Activated effector memory CD4-positive, alpha-beta T cell treated with anti-CD3 and anti-CD28 coated beads, Interleukin-2, amount 50 U/mL, for 16 hours (primary cell): ENCODE measurements around the gene ZFPM1.

Experiments
- DNase-seq: peaks from one replicate; pipeline ENCODE4 v3.0.0-alpha.2; 2020

Gene ZFPM1

DNA sequence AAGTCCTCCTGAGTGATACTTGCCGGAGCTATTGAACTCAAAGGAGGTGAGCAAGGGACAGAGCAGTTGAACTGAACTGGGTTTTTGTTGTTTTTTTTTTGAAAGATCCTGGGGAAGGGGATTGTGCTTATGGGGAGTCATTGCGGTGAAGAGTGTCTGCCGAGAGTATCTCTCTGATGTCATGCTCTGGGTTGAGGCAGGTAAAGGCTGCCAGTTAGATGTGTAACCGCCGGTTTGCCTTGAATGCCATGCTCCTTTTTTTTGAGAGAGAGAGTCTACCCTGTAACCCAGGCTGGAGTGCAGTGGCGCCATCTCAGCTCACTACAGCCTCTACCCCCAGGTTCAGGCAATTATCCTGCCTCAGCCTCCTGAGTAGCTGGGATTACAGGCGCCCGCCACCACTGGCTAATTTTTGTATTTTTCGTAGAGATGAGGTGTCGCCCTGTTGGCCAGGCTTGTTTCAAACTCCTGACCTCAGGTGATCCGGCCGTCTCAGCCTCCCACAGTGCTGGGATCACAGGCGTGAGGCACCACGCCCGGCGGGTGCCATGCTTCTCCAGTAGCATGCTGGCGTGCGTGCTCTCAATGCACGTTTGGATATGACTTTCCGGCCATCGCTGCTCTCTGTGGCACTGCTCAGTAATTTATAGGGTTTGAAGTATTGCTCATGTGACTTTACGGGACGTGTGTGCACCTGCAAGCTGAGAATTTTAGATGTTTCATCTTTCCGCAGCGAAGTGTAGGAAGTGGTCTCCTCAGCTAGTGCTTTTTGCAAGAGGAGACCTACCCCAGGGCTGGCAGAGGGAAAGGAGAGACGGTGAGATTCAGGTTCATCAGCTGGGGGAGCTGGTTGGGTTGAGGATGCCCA, 125.6 kb downstream of the ZFPM1 start:
- no peak for DNase-seq

DNA sequence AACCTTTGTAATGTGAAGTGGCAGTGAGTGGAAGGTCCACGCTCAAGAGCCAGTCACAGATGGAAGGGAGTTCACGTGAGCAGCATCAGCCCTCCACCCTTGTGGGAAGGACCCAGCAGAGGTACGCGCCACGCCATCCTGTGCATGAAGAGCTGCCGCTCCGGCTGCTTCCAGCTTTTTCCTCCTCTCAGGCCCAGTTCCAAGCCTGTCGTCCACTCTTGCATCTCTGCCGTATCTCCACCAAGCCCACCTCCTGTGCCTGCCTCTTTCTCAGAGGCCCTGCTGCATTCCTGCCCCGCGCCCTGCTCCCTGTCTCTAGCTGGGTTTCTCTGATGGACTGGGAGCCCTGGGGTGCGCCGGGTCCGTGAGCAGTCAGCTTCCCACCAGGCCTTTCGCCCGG, 127.3 kb downstream of the ZFPM1 start:
- no peak for DNase-seq

DNA sequence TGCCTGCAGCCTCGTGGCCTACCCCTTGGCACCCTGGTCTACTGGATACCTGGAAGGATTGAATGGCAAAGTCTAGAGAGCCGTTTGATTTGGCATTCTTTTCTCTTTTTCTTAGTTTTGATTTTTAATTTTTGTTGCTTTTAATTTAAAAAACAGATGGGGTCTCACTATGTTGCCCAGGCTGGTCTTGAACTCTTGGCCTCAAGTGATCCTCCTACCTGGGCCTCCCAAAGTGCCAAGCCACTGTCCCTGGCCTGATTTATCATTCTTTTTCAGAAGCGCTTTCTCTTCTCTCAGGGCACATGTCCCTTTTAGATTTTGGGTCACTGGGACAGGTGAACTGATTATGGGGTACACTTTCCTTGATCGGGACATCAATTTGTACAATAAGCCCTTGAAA, 128.0 kb downstream of the ZFPM1 start:
- no peak for DNase-seq

DNA sequence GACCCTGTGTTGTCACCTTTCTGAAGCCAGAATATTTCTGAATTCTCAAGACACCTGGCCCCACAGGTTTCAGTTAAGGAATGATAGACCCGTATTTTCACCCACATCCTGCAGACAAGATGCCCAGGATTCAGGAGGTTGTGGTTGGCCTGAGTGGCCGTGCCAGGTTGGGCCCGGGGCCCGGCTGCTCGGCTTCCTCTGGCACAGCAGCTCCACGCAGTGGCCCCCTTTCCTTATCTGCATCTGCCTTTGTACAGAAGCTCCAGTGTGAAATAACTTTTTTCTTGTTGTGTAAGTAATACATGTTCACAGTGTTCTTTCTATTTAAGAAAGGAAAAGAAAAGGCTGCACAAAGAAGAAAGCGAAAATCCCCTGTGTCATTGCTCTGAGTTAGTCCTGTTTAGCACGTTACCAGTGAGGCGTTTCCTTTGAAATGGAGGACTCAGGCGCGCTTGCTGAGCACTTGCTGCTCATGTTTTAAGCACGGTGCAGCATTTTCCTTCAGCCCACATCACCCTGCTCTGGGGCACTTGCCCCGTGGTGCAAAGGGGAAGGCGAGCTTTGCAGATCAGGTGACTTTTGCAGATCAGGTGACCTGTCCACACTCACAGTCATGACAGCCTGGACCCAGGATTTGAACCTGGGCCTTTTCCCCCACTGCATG, 130.0 kb downstream of the ZFPM1 start:
- DNase-seq: no peak

DNA sequence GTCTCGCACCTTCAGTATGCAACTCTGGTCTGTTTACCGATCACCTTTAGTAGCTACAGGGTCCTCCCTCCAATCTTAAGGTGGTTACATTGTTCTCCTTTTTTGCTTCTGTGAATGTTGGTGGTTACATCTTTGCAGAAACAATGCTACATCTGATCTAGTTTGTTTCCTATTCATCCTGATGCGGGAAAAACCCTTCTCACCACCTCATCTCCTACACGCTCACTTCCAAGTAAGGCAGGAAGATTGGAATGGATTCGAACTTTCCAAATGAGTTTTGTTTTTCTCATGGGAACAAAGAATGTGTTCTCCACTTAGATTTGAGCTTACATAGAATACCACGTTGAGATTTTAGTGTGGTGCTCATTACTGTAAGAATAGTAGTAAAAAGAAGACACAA, 131.6 kb downstream of the ZFPM1 start:
- no peak for DNase-seq

GRCh38 chr16:88585269-88585668, 132.2 kb downstream of the ZFPM1 start:
- no peak for DNase-seq

GRCh38 chr16:88585927-88586581, 133.0 kb downstream of the ZFPM1 start:
- no peak for DNase-seq
